Cortex of kidney (tissue), 1 donor: ENCODE data around the gene GPX4.
"Not testable (repeated sequence)": the region's sequence is repeated elsewhere in the genome, so short reads cannot be mapped to it uniquely, and the experiment has no call there.

Experiments used
- DNase-seq: peaks from one replicate; lab custom pipeline; 2025; lab: John Stamatoyannopoulos, UW

GPX4 gene

GRCh38 chr19:1113986-1114483 is 10.2 kb downstream of the GPX4 start:
- no peak for DNase-seq

GRCh38 chr19:1114728-1115127 is 10.9 kb downstream of the GPX4 start:
- not testable (repeated sequence) for DNase-seq

DNA sequence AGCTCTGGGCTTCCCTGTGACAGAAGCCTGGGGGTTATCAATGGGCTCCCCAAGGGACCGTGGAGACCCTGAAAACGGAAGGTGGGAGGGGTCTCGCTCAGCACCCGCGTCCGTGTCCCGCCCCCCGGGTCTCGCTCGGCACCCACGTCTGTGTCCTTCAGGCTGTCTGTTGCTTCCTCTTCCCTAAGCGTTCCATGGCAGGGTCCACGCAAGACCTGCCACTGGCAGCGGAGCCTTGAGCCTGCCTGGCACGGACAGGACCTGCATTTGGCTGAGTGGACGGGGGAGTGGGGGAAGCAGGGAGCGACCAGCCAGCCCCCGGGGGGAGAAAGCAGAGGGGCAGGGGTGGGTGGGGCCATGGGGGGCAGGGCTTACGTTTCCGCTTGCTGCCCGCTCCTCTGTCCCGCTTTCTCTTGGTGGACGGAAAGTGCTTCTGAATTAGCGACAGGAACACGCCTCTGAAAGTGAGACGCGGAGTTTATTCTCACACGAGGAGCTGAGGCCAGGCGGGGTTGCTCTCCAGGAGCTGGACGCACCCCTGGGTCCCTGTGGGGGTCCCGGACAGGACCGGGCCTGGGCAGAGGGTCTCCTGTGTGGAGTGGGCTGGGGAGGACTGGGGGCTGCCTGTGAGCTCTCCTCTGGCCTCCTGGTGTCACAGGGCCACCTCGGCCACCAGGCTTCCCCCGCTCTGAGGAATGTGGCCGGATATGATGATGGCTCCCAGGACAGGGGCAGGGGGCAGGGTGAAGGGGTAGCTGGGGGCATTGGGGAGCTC is 12.0 kb downstream of the GPX4 start:
- no peak for DNase-seq

DNA sequence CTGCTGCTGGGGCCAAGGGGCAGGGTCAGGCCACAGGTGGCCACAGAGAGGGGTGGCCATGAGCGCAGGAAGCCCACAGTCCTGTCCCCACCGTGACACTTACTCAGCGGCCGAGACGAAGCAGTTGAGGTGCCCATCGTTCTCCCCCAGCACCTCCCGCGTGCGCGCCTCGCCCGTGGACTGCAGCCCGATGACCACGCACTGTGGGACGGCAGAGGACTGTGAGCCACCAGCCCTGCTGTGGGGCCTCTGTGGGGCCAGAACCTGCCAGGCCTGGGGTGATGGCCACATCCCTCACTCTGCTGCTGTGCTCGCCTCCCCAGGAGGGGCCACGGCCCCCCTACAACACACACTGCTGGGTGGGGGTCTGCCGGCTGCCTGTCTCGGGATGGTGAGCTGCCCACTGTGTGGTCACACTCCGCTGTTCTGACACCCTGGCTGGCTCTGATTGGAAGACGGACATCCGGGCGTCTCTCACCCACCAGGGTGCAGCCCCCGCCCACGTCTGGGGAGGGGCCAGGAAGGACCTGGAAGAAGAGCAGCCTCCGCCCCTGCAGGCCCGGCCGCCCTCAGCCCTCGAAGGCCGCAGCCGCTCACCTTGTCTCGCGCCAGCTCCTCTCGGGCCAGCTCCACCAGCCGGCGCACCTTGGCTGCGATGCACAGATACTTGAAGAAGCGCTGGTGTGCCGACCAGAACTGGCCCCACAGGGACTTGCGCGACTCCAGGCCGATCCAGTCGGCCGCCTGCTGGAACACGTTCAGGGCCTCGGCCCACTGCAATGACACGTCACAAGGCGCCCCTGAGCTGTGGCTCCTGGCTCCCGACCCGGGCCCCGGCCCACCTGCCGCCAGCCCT is 13.2 kb downstream of the GPX4 start:
- DNase-seq, result no peak

DNA sequence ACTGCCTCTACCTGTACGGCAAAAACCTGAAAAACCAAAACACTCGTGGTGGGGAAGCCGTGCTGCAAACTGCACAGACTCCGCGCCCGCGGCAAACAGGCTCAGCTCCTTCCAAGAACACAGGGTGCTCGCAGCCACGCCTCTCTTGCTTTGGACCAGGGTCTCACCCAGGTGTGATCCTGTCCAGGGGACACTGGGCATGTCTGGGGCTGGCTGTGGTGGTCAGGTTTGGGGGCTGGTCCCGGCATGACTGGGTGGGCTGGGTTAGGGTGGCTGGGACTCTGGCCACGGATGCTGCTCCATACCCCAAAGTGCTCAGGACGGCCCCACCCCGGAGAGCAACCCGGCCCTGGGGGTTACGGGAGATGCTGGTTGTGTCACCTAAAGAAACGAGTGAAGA is 13.9 kb downstream of the GPX4 start:
- no peak for DNase-seq

GRCh38 chr19:1118999-1119398 is 15.2 kb downstream of the GPX4 start:
- DNase-seq, result no peak

GRCh38 chr19:1119475-1120217 is 15.9 kb downstream of the GPX4 start:
- DNase-seq, result no peak

GRCh38 chr19:1121395-1121794 is 17.6 kb downstream of the GPX4 start:
- DNase-seq, result no peak

DNA sequence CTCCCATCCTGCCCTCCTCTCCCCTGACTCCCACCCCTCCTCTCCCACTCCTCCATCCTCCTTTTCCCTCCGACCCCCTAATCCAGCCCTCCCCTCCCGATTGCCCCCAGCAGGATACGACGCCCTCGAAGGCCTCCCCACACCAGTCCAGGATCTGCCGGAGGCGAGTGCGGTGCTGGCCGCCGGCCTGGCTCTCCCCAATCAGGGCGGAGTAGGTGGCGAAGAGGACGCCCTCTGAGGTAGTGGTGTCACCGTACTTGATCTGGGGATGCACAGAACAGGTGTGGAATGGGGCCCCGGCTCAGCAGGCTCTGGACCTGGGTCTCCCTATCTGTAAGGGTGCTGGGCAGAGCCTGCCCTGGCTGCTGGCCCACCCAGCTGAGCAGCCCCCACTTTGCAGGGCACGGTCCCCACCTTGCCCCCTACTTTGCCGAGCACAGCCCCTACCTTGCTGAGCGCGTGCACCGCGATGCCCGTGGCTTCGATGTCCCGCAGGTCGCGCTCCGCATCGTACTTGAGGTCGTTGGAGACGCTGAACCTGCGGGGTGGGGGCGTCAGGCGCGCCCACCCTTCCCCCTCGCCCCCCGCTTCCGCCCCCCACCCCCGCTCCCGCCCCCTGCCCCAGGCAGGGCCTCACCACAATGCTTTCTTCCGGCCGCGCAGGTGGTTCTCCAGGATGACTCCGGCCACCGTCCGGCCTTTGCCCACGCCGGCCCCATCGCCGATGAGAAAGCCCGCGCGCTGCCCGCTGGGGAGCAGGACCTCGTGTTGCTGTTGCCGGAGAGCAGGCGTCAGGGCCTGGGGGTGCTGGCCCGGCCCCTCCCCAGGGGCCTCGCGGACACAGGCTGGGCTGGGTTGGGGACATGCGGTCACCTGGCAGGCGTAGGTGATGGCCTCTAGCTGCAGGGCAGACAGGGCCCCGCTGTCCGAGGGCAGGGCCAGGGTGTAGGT is 18.5 kb downstream of the GPX4 start:
- no peak for DNase-seq

DNA sequence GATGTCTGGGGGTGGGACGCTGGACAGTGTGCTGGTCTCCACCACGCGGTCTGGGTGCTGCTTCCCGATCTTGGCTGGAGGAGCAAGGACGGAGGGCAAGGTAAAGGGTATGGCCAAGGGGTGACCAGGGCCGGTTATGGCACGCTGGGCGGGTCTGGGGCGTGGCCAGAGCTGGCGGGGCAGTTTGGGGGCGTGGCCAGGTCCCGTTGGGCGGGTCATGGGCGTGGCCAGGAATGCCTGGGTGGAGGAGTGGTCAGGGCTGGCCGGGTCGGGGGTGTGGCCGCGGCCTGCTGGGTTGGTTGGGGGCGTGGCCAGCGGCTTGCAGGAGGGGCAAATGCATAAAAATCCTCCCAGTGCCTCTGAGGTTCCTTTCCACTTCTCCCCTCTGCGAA is 19.2 kb downstream of the GPX4 start:
- DNase-seq, result no peak

DNA sequence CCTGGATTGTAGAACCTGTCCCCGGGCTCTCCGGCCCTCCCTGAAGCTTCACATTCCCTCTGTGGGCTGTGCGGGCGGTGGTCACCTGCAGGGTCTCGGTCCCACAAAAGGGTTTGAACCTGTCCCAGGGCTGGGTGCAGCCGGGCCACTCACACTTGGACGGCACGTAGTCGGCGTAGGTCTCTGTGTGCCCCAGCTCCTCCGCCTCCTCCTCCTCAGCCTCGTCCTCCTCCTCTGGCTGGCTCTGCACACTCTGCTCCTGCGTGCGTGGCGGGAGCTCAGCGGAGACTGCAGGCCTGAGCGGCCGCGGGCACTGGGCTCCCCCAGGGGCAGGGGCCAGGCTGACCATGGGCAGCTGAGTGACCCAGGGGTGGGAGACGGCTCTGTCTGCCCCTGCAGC is 19.6 kb downstream of the GPX4 start:
- no peak for DNase-seq

DNA sequence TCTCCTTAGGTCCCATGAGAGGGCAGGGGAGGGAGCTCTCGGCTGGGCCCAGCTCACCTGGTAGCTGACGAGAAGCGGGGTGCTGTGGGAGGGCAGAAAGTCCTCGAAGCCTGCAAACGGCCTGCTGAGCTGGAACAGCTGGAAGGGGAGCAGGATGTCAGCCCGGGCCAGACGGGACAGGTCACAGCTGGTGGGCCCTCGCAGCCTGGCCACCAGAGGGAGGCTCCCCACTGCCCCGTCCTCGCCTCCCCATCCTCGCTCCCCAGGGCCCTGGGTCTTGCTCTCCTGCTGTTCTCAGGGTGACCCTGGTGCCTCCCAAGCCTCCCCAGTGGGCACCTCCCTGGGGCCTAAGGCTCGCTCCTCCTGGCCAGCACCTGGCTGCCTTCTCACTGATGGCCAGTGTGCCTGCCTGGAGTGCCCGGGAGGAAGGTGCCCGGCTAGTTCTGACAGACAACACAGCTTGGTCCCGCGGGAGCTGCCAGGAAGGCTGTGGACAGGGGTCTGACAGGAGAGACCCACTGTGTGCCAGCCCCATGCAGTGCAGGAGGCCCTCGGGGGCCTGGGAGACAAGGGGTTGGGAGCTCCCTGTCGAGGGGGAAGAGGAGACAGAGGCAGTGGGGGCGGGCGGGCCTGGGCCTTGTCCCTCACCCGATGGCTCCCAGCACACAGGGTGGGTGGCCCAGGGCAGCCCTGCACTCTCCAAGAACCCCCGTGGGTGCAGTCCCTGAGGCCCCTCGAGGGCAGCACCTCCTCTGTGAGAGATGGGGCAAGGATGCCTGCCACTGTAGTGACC is 20.3 kb downstream of the GPX4 start:
- no peak for DNase-seq

DNA sequence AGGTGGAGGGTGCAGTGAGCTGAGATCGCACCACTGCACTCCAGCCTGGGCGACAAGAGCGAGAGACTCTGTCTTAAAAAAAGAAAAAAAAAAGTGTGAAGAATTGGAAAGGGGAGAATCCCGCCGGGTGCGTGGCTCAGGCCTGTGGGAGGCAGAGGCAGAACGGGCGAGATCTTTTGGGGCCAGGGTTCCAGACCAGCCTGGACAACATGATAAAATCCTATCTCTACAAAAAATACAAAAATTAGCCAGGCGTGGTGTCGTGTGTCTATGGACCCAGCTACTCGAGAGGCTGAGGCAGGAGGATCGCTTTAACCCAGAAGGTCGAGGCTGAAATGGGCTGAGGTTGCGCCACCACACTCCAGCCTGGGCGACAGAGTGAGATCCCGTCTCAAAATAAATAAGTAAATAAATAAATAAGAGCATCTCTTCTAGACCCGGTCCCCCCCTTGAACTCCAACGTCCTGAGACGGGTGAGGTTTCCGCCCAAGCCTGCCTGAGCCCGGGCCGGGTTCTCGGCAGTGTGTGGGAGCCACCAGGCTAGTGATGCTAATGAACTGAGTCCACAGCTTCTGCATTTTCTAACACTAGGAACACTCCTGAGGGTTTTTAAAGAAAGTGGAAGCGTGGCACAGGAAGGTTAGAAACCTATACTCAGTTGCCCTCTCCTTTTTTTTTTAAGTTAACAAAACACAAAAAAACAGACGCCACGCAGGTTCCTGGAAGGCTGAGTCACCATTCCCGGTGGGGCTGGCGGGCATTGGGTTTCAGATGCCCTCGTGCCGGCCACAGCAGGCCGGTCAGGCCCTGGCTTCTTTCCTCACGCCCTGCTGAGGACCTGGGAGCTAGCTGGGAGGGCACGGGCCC is 22.0 kb downstream of the GPX4 start:
- no peak for DNase-seq

DNA sequence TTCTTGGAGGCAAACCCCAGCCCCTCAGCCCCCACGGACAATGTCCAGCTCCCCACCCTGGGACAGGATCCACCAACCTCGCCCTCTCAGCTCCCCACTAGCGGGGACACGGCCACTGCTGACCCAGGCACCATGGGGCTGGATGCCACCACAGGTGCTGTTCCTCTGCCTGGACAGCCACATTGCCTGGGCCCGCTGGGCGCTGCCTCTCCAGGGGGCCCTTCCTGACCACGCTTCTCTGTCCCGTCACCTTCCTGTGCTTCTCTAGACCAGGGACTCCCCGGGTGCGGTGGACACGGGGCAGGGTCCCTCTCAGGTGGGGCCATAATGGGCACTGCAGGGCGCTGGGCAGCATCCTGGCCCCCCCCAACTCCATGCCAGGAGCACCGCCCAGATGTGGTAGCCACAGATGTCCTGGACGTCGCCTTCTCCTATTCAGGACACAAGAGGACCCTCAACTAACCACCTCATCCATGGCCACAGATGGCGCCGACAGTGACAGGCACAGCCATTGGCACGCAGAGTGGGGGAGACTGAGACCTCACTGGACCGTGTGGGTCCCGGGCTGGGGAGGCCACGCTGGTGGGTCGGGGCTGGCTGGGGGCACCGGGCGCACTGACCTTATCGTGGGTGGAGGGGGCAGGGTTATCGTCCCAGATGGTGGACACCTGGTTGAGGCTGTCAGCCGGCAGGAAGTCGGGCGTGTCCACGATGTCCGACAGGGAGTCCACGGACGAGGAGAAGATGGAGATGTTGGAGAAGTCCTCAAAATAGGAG is 23.4 kb downstream of the GPX4 start:
- no peak for DNase-seq

GRCh38 chr19:1128106-1128505 is 24.3 kb downstream of the GPX4 start:
- no peak for DNase-seq

DNA sequence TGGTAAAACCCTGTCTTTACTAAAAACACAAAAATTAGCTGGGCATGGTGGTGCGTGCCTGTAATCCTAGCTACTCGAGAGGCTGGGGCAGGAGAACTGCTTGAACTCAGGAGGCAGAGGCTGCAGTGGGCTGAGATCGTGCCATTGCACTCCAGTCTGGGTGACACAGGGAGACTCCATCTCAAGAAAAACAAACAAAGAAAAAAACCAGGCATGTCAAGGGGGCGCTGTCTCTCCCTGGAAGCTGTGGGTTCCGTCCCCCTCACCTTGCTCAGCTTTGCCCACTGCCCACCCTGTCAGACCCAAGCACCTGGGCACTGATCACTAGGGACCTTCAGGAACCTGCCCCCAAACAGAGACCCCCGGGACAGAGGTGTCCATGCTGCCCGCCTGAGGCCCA is 25.3 kb downstream of the GPX4 start:
- DNase-seq, result not testable (repeated sequence)

DNA sequence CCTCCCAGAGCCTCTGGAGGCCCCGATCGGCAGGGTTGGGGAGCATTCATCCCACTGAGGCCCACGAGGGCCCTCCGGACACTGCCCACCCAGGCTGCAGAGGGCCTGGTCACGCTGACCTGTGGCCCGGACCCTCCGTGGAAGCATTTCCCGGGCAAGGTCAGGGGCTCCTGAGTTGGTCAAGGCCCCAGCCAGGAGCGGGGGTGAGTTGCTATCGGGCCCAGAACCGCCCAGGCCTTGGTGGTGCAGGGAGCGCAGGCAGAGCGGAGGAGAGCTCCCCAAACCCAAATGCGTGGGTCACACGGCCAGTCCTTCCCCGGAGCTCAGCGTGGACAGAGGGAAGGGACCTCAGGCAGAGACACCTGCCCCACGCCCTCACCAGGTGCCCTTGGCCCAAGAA is 25.7 kb downstream of the GPX4 start:
- no peak for DNase-seq
